ENCODE data around the gene RNU6-8.

The RNU6-8 gene

DNA sequence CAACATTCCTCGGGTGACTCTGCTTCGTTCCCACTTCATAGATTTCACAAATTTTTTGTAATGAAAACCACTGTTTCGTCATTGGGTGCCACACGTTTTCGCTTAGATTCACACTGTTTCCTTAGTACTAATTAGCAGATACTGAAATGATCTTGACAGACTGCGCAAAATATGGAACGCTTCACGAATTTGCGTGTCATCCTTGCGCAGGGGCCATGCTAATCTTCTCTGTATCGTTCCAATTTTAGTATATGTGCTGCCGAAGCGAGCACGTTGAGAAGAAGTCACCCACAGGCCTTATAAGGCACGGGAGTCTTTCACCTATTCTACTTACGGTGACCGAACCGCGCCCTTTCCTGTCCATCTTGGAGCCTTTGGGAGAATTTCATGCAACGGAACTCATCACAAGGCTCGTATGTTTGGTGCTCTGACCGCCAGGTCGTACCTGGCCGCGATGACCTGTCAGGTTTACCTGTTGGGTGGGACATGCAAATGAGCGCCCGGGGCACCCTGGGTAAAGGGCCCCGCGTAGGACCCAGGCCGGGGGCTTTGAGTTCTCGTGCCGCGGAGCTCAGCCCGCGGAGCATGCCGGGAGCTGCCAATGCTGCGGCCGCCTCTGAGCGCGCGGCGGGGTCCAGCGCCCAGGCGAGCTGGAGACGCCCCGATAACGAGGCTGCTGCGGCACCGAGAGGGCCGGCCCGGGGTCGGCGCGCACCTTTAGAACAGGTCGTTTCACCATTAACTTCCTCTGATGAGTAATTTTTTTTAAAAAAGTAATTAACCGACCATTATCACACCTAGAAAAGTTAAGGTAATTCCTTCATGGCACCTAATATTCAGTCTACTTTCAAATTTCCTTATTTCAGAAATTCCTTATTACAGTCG lies at the start of gene RNU6-8:
Gene RNU6-8, minus strand, starts transcription at position 272 of the 885 bp plus-strand sequence.
- peak; percentile 85 to 95 for DNase-seq

DNA sequence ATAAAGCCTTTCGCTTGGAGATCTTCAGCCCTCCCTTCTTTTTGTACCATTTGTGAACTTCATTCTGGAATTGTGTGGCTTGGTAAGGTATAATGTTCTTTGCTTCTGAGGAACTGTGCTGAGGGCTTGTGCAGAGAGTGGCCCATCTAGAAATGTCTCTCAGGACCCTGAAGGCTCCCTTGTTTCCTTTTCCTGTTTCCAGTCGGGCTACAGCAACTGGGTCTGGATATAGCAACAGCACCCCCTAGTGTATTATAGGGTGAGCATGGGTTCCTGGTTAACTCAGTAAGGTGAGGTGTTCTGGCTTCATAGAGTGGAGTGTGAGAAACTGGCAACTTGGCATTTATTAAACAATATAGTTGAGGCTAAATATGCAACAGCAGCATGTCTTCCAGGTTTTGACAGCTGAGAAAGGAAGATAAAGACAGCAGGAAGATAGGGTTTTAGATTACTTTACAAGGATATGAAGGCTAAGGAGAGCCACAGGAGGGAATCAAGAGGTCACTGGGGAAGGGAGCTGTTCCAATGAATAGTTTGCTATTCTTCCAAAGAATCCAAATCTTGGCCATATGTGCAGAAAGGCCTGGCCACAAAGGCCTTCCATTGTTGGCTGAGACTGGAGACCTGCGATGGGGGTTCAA lies 49.1 kb upstream of the RNU6-8 start:
- DNase-seq, result peak; percentile 79 to 91

DNA sequence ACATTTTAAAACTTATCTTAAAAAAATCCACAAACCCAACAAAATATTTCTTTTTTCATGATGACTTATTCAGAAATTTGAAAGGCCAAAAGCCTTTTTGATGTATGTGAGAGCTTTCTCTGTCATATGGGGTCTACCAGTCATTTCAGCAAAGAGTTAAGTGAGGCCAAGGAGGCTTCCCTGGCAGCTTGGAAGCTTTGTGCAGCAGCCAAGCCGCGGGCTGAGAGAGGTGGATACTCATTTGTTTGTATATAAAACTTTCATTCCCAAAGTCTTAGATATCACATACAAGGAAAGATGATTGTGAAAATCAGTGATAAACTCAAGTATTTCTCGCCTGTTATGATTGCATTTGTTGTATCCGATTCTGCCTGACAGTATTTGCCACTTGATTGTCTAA lies 48.5 kb upstream of the RNU6-8 start:
- DNase-seq, result no peak

DNA sequence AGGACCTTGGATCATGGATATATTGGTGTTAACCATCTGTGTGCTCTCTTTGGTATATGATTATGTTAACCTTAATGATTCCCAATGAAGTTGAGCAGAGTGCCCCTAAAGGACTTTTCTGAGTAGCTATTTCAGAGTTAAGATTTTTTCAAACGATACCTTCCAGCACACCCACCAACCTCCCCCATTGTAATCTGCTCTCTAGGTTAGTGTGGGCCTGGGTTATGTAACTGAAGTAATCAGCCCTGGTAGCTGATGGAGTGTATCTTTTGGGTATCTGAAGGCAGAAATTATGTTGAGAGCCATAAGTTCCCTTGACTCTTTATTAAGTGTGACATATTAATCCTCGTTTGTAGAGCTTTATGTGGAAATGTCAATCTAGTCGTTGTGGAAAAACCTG lies 47.6 kb upstream of the RNU6-8 start:
- no peak for DNase-seq

DNA sequence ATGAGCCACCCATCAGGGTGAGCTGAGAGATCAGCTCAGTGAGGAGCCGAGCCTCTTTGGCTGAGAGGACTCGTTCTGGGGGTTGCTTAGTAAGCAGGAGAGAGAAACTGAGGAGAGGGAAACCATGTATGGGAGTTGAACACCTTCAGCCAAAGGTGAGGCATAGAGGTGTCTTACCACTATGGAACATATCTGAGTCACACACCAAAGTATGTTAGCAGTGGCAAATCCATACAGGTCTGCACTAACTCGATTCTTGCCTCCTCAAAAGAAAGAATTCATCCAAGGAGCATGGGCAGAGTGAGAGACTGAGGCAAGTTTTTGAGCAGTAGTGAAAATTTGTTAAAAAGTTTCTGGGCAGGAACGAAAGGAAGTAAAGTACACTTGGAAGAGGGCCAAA lies 46.7 kb upstream of the RNU6-8 start:
- no peak for DNase-seq

DNA sequence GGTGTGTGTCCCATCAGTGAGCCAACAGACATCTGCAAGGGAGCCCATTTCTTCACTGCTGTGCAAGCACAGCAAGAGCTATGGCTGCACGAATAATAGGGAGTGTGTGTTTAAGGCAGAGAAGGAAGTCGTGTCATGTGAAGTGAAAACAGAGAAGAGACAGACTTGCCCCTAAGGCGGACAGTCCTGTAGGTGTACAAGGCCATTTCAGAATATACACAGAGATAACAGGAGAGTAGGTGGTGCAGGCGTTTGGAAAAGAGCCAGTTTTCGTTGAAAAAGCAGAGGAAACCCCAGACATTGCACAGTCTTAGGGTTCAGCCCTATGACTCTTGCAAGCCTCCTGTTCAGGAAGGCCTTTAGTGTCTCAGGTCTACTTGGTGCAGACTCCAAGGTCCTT lies 46.3 kb upstream of the RNU6-8 start:
- no peak for DNase-seq

DNA sequence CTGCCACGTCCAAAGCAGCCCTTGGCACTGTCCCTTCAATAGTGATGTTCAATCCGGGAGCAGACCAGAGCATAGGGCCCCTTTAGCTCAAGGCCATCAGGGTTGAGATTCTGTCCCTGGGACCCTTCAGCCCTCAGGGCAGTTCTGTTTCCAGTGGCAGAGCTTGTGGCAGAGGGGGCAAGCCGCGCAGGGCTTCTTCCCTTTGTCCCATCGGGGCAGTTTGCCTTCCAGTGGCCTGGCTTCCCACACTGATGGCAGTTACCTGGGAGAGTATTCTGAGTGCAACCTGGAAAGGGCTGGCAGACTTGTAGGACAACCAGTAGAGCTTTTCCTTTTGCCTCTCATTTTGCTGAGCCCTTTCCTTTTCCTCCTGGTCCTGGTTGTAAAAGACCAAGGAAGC lies 43.7 kb upstream of the RNU6-8 start:
- DNase-seq, result no peak

DNA sequence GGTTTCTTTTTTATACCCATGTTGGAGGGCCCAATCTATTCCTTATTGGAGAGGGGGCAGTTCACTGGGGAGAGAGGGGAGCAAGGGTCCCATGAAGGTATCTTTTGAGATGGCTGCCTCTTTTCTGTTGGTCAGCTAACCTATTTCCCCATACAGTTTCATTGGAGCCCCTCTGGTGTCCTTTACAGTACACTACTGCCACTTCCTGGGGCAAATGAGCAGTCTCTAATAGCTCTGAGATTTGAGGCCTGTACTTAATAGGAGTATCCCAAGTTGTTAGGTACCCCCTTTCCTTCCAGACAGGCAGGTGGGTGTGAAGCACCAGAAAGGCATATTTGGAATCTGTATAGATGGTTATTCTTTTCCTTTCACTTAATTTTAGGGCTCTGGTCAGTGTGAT lies 41.3 kb upstream of the RNU6-8 start:
- no peak for DNase-seq

DNA sequence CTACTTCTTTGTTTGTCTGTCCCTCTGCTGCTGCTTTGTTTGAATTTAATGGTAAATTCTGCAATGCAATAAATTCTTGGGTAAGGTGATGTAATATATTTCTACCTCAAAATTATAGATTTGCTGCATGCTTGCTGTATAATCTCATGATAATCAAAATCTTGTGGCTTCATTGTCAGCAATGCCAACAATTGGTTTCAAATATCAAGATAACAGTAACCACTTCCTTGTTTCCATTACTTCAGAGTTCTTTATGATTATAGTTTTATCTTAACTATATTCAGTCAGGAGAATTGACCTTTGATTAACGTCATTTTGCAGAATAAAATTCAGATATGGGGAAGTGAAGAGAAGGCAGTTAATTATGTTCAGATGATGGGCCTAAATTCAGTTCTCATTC lies 30.2 kb upstream of the RNU6-8 start:
- no peak for DNase-seq

DNA sequence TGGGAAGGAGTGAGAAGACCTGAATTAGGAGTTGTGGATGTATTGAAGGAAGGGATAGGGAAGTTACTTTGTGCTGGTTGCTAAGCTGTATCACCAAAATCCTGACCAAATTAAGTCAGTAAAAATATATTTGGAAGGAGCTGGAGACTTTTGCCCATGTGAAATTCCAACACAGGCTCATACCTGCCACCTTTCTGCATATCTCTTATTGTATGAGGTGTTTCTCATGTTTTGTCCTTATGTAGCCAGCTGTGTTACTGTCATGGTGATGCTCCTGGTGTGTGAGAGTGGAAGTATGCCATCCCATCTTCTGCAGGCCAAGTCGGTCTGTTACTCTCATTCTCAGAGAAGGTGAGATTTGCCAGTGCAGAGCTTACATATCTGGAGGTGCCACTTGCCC lies 29.4 kb upstream of the RNU6-8 start:
- no peak for DNase-seq

DNA sequence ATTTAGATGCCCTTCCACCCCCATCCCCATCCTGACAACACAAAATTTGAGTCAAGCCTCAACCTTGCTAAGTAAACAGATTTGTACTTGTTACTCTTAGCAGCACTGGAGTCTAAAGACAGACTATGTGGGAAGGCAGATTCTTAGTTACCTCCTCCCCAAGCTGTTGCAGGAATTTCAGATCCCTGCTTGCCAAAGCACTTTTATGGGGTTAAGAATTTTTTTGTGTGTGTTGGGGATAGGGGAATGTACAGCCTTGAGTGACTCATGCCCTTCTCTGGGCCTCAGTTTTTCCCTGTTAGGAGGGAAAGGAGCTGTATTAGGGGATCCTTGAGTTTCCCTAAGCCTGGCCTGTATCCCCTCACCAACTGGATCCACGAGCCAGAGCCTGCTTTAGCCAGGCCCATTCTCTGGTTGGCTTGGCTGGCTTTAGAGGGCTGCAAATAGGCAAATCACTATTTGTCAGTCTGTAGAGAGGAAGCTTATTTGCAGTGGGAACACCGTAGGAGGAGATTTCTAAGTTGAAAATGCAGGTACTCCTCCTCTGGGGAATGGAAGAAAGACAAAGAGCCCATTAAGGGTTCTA lies 27.7 kb upstream of the RNU6-8 start:
- no peak for DNase-seq

DNA sequence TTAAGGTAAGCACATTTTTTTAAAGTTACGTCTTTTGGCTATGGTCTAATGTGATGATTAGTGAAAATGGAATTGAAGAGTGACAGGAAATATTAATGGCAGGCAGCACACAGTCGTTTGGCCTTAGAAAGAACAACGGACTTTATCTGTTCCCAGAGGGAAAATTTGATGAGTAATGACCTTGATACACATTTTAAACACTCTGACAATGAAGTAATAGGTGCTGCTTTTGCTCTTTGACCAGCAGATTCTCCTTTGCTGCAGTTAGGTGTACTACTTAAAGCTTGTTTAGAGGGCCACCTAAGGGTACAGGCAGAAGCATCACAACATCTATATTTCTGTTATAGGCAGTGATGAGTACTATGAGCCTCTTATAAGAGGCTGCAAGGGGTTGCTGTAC lies 27.1 kb upstream of the RNU6-8 start:
- DNase-seq, result no peak

DNA sequence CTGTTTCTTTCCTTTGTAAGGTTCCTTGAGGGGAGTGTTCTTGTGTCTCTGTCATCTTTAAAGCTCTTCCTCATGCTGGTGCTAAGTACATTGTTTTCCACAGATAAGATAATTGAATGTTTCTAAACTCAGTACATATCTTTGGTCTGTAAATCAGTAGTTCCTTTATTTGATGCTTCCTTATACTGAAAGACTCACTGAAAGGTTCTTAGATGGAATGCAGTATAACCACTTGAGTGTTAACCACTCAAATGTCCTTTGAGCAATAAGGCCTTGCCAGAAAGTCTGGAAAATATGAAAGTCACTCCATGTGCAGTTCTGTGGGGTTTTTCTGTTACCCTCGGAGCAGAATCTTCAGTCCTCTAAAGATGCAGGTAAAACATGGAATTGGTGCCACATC lies 23.0 kb upstream of the RNU6-8 start:
- no peak for DNase-seq

DNA sequence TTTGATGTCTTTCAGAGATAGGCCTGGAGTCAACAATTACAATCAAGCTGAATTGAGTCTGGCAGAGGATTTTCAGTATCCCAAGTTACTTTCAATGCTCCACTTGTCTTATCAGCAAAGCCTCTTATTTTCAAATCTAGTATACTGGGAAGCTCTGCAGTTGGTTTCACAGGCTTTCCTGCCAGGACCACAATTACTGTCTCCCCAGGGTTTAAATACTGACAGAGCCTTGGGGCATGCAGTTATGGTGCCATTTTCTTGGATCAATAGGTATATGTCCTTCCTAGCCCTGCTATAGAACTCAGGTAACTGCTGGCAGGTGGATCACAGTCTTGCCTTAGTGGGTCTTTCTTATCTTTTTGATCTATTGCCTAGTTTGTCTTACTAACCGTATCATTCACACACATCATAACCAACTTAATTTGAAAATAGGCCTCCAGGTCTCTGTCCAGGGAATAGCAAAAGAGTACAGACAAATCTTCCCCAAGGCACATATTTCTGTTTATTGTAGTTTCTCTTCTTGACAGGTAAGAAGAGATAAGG lies 22.4 kb upstream of the RNU6-8 start:
- DNase-seq, result no peak

DNA sequence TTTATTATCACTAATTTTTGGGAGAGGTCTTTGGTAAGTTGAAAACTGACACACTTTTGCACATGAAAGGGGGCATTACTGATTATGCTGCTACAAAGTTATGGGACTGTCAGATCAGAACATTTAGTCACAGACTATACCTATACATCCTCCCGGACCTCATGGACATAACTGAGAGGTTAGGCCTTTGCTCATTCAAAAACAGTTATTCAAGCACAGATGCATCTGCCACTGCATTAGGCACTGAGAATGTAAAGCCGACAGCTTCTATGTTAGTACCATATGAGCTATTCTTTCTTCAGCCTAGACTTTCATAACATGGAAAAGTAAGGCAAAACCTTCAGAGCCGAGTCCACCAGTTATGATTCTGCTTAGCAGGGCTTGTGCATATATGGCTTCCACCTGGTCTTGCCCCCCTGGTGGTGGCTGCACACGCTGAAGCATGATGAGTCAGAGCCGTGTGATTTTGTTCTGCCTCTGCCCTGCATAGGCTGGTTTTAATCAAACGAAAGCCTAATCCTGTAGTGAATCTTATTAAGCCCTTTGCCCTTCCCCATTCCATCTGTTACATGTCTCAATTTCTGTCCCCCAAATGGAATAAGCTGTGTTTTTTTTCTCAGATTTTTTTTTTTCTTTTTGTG lies 21.8 kb upstream of the RNU6-8 start:
- peak in 1 of 2 experiments; percentile 23 for DNase-seq

DNA sequence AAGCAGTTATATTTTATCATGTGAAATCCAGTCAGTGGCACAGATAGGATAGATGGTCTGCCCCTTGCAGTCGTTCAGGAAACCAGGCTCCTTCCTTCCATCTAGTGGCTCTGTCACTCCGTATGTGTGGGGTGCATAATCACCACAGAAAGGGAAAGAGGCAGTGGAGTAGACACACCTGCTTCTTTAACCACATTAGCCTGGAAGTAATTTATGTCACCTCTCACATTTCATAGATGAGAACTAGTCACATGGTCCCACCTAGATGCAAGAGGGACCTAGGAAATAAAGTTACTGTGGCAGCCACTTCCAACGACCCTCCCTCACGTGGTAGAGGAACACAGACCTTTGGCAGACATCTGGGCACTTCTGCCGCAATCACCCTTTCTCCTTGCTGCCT lies 14.2 kb upstream of the RNU6-8 start:
- DNase-seq, result peak; percentile 59 to 65

DNA sequence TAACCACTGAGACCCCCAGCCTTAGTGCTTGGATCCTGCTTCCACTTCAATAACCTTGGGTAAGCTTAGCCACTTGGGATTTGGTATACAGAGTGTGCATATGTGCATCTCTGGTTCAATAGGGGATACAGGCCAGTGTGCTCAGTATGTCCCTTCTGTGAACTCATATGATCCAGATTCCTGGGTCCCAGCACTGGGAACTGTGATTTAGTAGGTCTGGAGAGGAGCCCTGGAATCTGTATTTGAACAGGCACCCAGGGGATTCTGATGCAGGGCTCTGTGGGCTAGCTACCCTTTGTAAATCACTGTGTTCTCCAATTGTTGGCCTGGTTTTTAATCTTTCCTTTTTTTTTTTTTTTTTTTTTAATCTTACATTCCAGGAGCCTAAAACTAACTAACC lies 9.8 kb upstream of the RNU6-8 start:
- DNase-seq, result no peak

DNA sequence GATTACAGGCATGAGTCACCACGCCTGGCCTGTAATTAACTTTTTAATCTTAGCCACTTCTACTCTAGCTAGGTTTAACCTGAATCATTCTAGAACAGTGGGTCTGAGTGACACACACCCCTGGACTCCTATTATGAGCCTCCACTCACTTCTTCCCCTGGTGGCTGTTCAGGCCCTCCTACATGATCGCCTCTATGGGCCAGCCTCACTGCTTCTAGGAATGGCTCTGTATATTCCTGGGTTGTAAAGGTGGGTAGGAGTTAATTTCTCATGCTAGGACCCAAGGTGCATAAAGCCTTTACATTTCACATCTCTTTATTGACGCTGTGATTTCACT lies 8.0 kb upstream of the RNU6-8 start:
- DNase-seq, result no peak

DNA sequence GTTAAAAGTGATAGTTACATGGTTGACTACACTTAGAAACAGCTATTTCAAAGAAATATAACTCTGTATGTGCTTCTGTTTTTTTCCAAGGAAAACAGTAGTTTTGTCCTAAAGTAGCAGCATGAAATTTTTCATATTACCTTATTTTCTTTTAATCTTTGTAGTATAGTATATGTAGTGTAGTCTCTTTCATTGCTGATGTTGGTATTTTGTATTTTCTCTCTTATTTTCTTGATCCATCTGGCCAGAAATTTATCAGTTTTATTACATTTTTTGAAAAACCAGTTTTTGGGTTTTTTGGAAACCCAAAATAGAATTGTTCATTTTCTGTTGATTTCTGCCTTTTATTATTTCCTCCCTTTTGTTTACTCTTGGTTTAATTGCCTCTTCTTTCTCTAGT lies 6.4 kb upstream of the RNU6-8 start:
- no peak for DNase-seq

DNA sequence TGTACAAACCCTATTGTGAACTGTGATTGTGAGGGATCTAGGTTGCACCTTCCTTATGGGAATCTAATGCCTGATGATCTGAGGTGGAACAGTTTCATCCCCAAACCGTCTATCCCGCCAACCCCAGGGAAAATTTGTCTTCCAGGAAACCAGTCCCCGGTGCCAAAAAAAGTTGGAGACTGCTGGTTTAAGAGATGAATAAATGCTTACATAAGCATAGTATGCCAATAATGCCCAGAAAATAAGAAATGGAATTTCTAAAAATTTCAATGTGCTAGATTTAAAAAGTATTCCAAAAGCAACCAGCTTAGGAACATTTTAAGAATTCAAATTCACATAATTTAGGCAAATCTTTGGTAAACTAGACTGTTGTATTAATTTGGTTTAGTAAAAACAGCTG lies 5.4 kb upstream of the RNU6-8 start:
- no peak for DNase-seq

DNA sequence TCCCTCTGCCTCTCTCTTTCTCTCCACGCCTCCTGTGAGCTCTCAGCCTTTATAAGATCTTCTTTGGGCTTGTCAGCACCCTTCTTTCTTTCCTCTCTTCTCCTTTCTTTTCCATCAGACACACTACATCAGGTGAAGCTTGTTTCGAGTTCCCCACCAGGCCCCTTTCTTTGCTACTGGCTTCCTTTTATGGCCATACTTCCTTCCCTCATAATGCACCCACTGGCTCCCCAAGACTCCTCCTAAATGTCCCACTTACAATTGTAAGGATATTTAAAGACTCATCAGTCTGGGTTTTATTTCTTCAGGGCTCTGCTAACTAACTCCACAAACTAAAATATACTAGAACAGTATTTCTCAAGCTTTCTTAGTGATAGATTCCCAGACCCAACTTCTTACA lies 3.5 kb upstream of the RNU6-8 start:
- DNase-seq, result no peak

DNA sequence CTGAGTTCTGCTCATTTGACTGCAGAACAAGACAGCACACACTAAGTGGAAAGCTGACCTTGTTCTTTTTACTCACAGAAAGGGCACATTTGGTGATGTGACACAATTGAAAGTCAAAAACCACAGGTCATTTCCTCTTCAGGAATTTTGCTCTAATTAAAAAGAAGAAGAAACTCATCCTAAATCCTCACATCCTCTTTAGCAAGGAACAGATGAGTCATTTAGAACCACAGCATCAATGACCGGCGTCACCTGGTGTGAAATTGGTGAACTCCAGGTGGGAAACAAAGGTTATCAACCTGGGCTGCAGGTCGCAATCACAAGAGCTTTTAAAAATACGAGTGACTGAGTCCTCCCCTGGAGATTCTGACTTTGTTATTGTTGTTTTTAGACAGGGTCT lies 2.9 kb upstream of the RNU6-8 start:
- no peak for DNase-seq

DNA sequence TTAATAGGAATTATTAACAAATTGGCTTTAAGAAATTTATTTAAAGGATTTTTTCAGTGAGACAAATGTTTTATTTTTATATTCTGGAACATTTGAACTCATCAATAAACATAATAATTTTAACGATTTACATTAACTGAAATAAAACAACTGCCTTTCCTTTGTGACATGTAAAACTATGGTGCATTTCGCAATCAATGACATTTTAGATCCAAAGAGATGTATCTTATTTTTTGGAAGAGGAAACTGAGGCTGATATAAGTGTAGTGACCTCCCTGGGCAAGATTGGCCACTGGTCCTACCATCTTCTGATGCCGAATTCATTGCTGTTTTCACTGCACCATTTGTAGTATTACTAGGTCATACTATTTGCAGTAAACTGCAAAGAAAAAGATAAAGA lies 2.5 kb upstream of the RNU6-8 start:
- no peak for DNase-seq

DNA sequence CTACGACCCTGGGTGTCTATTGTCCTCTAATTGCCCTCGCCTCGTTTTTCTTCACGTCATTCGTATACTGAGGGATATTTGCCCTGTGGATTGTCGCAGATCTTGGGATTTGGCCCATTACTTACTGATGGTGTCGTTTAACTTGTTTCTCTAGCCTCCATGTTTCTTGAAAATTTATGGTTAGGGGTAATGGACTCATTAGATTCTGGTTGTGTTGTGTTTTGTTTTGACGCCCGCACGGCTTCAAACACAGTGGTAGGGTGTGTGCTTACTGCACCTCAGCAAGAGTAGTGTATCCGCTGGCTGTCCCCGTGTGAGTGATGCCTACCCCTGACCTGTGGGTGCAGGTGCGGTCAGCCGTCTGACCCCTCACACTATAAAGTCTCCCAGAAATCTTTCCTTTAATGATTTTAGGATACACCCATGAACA lies 874 bp upstream of the RNU6-8 start:
- peak; percentile 49 for DNase-seq

All from NCI-H526 (cell line).